K562 (cell line): ENCODE results near the gene CYYR1.

Source experiments
- JUNB ChIP-seq: fragments of 450-650 bp; formaldehyde crosslinking; conservative IDR thresholded peaks from 2 replicates; pipeline ENCODE4 v1.4.0; 2020; ENCODE audit warnings: mild to moderate bottlenecking
- USF1 ChIP-seq: sonication (generic); formaldehyde crosslinking; IDR thresholded peaks from 2 replicates; pipeline ENCODE4 v1.9.0; 2022; ENCODE audit warnings: mild to moderate bottlenecking, missing genetic modification reagents
- ZNF354B ChIP-seq: fragments of 250-450 bp; sonication (Bioruptor Pico); IDR thresholded peaks from 2 replicates; pipeline ENCODE4 v1.4.0; 2020
- TF ChIP-seq, protein P1 (sequence below), 3 experiments: IDR thresholded peaks in 2 of 3; conservative IDR thresholded peaks in 1 of 3; 2 replicates each; pipeline ENCODE4 v1.5.1; 2011 to 2012; ENCODE audit warnings: low read length in 3 of 3, mild to moderate bottlenecking in 3 of 3, control low read depth in 2 of 3, improper control_type of control experiment in 1 of 3, inconsistent platforms in 1 of 3, low read depth in 1 of 3, mixed read lengths in 1 of 3, moderate library complexity in 1 of 3; ENCODE audit not compliant: insufficient read depth in 2 of 3

- TF ChIP-seq, protein P1, sequence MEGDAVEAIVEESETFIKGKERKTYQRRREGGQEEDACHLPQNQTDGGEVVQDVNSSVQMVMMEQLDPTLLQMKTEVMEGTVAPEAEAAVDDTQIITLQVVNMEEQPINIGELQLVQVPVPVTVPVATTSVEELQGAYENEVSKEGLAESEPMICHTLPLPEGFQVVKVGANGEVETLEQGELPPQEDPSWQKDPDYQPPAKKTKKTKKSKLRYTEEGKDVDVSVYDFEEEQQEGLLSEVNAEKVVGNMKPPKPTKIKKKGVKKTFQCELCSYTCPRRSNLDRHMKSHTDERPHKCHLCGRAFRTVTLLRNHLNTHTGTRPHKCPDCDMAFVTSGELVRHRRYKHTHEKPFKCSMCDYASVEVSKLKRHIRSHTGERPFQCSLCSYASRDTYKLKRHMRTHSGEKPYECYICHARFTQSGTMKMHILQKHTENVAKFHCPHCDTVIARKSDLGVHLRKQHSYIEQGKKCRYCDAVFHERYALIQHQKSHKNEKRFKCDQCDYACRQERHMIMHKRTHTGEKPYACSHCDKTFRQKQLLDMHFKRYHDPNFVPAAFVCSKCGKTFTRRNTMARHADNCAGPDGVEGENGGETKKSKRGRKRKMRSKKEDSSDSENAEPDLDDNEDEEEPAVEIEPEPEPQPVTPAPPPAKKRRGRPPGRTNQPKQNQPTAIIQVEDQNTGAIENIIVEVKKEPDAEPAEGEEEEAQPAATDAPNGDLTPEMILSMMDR (IDR thresholded peaks at IDR 0.05 in 2 of 3, conservative IDR thresholded peaks at IDR 0.05 in 1 of 3; ENCODE audit: insufficient read depth in 2 of 3, low read depth in 1 of 3, low read length in 3 of 3), result no peak
- TF ChIP-seq JUNB (CRISPR knock-in tag), result no peak
- TF ChIP-seq ZNF354B (CRISPR knock-in tag), result no peak
- no peak for TF ChIP-seq USF1 (CRISPR knock-in tag)
These were observed 18.7 kb downstream of the CYYR1 start for GRCh38 chr21:26554365-26554764.
